Hematopoietic multipotent progenitor cell treated with erythropoietin and hydrocortisone succinate and interleukin-3 and kit ligand, for 8 days (in vitro differentiated cells): ENCODE data around the gene ETV6.

Source experiments
- DNase-seq: peaks from one replicate; pipeline ENCODE4 v3.0.0-alpha.2; 2015

The ETV6 gene

DNA sequence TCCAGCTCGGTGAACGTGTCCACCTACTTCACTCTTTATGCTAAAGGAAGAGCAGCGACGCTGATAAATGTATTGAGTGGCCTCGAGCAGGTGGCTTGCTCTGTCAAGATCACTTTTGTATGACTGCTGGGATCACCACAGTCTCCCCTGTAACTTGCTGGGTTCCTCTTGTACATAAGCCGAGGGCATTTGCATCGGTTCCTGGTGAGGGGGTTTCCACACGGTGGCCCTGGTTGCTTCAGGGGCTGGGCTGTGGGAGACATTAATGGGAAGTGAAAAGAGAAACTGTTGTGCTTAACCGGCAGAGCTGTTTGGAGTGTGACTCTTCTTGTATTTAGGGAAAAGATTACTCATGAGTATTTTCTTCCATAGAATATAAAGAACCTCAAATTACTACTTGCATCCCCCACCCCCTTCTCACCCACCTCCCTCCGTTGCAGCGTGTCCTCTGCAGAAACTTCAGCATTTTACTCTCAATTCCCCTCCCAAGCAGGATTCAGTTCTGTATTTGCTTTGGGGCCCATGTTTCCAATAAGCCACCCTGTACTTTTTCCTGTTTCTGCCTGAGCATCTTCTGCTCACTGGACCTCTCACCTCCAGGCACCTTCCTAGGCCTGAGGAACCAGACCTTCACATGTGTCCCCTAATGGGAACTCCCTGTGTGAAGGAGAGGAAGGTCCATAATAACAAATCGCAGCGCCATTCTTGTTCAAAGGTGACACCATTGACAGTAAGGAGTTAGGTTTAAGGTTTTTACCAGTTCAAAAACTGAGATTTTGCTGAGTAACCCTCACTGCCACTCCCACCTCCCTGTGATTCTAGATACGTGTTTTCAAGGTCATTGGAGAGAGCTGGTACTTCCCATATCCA is 187.0 kb downstream of the ETV6 start:
- no peak for DNase-seq

DNA sequence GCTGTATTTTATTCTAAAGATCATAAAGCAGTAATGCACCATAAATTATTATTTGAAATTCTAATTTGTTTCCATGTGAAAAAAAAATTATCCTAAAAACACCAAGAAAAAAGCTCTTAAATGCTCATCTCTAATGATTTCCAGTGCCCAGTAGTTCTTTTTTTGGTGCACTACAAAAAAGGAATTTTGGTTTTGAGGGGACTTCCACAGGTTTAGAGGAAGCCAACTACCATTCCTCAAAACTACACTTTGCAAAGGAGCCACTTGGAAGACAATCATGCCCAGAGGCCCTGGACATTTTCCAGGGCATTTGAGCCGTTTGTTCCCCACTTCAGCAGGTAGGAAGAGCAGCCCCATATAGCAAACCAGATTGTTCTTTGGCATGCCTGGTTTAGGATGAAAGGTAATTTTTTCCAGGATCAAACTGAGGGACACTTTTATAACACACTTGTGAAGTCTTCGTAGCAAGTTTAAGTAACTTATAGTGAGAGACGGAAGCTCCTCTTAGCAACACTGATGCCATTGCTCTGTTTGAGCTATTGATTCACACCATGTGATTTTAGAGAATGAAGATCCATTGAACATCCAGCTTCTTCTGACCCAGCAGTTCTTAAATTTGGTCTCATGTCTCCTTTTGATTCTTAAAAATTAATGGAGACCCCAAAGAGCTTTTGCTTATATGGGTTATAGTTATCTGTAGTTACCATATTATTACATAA is 187.9 kb downstream of the ETV6 start:
- no peak for DNase-seq

DNA sequence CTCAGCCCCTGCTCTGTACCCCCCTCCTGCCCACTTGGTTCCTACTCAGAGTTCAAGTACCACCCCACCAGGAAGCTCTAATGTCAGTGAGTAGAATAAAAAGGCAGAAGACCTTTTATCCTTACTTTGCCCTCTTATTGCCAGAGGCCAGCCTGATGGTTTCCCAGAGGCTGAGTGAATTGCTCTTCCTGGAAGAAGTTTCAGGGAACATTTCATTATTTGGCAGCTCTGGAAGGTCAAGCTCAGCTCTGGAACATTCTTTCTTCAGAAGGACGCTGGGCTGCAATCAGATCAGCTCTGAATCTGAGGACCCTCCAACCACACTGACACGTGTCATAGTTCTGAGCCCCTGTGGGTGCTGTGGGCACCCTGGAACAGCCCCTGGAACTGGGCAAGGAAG is 188.9 kb downstream of the ETV6 start:
- no peak for DNase-seq

DNA sequence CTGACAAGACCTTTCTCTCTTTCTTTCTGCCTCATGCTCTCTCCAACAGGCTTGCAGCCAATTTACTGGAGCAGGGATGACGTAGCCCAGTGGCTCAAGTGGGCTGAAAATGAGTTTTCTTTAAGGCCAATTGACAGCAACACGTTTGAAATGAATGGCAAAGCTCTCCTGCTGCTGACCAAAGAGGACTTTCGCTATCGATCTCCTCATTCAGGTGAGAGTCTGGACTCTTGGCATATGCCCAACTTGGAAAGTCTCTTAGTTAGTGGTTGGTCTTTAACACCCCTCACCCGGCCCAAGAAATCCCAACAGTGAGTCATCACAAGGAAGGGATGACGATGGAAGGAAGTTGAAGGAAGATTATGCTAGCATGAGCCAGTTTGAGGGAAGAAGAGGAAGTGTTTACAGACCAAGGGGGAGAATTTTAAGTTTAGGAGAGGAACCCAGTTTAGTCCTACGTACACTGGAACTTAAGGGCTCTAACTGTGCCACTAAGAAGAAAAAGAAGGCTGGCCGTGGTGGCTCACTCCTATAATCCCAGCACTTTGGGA is 189.7 kb downstream of the ETV6 start:
- DNase-seq: peak; percentile 25

DNA sequence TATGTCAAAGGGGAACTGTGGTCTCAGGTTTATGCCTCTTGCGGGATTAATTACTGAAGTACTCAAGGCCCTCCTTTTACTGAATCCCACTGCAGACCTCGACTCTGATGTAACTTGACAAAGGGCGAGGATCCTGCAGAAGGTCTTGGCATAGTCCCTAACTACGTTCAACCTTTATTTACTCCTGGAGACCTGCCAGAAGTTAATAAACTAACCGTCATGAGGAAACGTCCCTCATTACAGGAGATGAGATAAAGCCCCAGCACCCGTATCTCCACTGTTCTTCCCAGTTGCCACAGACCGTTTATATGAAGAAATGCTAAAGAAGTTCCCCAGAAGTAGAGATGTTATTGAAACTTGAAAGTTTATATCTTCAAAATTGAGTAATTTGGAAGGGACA is 190.9 kb downstream of the ETV6 start:
- DNase-seq: peak; percentile 83

DNA sequence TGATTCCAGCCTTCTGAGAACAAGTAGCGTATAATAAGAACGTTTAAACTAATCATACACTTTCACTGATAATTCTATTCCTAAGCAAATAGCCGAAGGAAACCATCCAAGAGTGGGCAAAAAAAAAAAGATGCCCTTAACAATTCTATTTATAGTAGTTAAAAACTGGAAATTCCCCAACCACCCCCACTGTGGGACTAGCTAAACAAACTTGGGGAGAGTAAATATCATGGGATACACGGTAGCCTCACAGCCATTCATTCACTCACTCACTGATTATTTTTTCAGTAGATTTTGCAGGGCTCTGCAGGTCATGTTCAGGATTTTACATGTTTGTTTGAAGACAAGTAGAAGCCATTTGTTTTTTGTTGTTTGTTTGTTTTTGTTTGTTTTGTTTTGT is 197.0 kb downstream of the ETV6 start:
- no peak for DNase-seq

DNA sequence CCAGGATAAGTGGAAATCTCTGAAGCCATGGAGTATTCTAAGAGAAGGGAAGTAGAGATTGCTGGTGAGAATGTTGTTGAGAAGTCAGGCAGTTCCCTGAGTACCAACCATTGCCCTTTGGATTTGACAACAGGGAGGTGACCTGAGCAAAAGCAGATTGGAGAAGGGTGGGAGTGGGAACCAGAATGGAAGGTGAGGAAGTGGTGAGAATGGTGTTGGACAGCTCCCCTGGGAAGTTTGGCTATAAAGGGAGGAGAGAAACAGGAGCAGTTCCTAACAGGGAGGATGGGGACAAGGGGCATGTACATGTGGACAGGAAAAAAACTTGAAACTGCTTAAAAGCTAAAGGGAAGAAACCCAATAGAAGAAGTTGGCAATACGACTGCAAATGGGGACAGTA is 198.1 kb downstream of the ETV6 start:
- DNase-seq: no peak

DNA sequence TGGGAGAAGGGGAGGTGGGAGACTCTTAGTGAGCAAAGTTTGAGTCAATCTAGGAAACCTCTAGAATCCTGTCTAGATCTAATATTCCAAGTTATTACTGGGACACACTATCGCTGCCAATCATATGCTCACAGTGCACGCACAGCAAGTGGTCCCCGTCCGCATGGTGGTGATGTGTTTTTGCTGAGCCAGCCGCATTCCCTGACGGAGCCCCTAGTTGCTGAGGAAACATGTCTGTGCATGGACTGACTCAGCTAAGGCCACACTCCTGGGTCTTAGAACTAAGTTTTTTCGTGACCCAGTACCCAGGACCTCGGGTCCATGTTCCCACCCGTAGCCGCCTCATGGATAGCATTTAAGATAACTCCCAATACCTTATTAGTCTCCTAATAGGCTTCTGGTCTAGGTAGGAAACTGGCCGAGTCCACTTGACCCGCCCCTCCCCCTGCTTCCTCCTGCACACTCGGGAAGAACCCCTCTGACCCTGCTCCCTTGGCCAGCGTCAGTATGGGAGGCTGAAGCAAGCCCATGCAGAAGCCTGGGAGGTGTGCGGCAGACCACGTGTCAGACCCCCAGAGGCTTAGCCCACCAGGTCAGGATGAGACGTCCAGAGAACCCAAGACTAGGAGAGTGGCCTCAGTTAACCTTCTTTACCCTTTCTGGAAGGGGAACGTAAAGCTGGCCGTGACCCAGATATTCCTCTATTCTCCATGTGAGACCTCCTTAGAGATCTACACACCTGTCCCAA is 200.5 kb downstream of the ETV6 start:
- no peak for DNase-seq

DNA sequence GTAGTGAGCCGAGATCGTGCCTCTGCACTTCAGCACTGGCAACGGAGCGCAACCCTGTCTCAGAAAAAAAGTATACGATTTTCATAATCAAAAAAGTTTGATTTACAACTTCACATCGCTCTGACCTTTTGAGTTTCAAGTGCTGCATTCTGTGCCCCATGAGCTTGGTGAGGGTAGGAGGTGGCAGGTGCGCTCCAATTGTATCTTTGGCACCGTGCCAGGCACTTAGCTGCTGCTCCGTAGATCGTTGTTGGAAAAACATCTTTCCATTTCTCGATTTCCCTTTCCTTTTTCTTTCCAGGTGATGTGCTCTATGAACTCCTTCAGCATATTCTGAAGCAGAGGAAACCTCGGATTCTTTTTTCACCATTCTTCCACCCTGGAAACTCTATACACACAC is 203.7 kb downstream of the ETV6 start:
- DNase-seq: no peak

DNA sequence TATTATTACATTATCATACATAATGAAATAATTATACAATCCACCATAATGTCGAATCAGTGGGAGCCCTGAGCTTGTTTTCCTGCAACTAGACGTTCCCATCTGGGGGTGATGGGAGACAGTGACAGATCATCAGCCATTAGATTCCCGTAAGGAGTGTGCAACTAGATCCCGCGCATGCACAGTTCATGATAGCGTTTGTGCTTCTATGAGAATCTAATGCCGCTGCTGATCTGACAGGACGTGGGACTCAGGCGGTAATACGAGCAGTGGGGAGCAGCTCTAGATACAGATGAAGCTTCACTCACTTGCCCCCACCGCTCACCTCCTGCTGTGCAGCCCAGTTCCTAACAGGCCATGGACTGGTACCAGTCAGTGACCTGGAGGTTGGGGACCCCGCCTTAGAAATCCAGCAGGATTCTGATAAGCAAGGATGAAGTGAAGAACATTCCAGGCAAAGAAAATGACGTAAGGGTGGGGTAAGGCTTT is 204.6 kb downstream of the ETV6 start:
- no peak for DNase-seq

DNA sequence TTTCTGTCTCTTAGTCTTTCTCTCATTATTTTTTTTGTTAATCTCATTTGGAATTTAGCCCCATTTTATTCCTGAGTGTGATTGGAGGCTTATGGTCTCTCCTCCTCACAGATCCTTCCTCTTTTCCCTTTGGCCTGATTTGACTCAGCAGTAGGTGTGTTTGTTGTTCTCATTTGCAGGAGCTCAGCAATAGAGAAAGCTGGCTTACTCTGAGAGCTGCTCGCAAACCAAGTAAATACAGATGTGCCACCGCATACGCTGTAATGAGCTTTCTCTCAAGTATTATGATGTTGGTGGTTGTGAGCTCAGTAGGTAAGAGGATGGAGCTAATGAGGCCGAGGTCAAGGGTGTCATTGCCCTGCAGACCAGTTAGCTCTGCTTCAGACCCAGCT is 206.5 kb downstream of the ETV6 start:
- no peak for DNase-seq

DNA sequence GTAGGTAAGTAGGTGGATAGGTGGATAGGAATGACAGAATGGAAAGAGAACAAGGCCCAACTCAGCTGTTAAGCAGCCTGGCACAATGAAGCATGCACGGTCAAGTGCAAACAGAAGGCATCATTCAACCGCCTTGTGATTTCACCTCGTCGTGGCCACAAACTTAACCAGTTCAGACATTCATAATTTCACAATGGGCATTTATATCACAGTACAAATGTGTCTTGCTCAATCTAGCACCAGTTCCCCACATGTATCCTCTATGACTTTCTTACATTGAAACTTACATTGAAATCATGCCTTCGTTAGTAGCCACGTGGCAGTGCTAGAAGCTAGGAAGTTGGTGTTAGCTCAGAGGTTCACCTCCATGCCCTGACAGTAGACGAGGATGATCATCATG is 207.5 kb downstream of the ETV6 start:
- DNase-seq: peak; percentile 18

DNA sequence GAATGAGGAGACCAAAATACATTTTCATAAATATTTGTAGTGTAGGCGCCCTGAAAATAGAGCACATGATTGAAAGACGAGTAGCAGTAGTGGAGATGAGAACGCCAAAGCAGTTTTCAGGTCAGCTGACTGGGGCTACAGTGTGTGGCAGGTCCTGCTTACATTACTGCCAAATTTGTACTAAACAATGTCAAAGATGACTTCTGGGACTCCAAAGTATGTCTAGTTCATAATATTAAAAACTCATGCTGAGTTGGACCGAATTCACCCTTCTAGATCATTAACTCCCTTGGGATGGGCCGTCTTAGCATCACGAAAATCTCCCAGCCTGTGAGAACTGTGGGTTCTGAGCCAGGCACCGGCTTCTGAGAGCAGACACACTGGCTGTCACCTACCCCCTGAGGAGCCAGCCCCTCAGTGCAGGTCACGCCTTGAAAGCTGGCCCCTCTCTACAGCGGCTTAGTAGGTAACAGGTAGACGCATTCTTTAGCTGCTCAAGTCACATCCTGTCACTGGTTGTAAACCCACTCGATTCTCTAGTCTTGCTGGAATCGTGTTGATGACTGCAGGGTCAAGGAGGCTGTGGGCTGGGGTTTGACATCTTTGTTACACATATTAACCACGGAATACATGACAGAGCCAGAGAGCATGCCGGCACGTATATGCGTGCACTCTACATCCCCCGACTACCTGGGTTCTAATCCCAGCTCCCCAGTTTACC is 210.4 kb downstream of the ETV6 start:
- DNase-seq: no peak

DNA sequence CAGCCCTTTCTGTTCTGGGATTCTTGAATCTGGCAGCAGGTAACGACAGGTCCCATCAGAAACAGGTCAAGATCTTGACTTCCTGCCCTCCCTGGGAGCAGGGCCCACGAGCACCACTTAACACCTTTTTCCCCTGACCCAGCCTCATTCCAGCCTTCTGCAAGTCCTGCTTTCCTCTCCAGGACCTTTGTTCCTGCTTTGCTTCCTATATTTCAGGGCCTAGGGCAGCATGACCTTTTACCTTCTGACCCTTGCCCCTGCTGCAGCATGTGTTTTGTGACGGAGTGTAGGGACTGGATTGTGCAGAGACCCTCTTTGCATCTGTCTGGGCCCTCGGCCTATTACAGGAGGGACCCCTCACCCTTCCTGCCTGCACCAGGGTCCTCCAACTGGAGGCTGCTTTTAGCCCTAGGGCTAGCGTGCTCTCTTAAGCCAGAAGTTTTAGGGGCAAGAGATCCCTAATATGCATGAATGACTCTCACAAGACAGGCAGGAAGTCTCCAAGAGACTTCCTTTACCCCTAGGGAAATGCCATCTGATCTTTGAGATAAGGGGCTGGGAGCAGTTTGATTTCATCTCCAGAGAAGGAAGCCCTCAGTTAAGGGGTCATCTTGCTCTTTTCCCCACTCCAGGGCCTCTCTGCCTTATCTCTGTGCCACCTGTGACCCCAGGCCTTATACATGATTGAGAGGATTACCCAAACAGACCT is 211.8 kb downstream of the ETV6 start:
- DNase-seq: no peak

DNA sequence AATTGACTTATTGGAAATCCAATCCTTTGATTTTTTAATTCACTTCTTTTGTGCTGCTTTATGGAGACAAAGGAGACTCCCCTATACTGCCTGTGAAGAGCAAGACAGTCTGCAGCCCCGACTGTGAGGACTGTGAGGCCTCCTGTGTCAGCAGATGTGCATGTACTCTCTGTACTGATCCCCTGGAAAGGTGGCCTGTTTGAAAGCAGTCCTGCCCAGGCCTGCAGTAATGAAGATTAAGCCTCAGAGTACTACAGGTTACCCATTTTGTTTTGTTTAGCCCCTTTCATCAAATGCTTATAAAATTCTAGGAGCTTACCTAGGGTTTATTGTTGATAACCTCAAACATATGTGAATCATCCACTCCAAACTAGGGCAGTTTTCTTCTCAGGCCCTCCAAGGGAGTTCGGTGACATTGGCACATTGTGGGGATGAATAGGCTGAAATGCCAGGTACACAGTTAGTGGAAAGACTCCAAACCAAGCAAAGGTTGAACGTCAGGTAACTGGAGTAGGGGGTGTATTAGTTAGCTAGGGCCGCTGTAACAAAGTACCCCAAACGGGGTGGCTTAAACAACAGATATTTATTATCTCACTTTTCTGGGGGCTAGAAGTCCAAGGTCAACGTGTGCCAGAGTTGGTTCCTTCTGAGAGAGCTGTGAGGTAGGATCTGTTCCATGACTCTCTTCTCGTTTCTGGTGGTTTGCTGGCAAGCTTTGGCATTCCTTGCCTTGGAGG is 212.6 kb downstream of the ETV6 start:
- DNase-seq: no peak

DNA sequence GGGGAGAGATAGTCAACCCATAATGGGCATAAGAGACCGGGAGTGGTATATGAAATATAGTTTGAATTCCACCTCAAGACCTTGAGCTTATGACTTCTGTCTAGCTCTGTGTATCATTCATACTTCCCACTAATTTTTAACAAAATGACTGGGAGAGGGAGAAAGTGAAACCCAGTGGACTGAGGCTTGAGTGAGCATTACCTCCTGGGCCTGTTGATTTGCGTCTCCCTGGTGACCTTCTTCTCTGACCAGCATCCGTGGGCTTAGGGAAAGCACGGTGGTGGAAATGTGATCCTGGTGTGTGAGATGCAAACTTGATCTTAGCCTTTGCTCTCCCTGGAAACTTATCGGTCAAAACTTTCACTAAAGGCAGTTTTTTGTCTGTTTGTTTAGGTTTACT is 213.3 kb downstream of the ETV6 start:
- no peak for DNase-seq

DNA sequence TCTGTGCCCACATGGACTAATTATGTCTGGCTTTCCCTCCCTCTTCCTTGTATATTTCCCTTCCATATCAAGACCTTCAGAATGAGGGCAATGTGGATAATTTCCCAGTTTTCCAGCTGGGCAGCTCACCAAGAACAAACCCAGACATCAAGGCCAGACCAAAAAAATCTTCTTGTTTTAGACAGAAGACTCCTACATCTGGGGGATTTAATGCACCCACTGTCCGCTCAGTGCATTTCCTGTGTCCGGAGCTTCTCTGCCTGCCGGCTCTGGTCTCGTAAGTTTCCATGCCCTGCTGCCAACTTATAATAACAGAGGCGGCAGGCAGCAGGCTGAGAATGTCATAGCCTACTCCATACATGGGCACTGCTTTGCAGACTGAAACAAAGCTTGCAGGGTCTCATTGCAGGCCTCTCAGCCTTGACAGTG is 214.0 kb downstream of the ETV6 start:
- no peak for DNase-seq

DNA sequence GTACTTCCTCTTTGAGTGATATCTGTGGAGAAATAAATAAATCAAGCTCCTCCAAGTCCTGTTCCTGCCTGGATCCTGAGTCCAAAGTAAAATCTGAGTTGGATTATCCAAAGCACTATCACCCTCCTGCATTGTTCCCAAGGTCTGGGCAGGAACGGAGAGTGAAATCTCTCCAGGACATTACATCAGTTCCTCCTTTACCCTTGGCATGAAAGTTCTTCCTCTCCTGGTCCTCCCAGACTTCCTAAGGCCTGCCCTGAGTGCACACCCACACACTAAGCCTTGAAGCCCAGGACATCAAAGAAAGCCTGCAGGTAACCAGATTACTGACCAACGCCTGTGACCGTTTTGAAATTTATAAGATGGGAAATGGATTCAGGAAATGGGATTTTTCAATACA is 214.5 kb downstream of the ETV6 start:
- DNase-seq: no peak

DNA sequence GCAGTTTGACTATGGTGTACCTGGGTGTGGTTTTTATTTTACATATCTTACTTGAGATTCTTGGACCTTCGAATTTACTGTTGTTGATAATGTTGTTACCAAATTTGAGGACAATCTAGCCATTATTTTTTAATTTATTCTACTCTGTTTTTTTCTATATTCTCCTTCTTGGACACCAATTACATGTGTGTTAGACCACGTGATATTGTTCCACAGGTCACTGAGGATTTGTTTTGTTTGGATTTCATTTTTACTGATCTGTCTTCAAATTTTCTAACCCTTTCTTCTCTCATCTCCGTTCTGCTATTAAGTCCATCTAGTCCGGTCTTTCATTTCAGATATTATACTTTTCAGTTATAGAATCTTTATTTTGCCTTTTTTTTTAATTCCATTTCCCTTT is 216.3 kb downstream of the ETV6 start:
- no peak for DNase-seq

DNA sequence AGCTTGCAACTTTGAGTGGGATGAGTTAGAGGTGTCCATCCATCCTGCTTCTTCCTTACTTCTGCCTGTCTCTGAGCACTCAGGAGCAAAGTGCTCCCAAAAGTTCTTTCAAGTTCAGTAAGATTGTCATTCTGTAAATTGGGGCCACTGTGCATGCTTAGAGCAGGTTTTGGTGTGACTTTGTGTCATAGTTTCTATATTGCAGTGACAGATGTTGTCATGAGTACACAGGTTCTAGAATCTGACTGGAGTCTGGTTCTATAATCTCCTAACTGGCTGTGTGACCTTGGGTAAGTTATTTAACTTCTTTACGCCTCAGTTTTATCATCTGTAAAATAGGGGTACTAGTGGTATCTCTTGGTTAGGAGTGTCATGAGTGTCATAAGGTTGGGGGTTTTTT is 218.6 kb downstream of the ETV6 start:
- no peak for DNase-seq

DNA sequence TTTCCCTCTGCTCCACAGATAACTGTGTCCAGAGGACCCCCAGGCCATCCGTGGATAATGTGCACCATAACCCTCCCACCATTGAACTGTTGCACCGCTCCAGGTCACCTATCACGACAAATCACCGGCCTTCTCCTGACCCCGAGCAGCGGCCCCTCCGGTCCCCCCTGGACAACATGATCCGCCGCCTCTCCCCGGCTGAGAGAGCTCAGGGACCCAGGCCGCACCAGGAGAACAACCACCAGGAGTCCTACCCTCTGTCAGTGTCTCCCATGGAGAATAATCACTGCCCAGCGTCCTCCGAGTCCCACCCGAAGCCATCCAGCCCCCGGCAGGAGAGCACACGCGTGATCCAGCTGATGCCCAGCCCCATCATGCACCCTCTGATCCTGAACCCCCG is 219.9 kb downstream of the ETV6 start:
- DNase-seq: no peak
